WTC11 (cell line): ENCODE measurements around the gene HOXB8. TPM values are rescaled to one million over a fixed set of nuclear protein-coding genes. Genes with fewer than 3 reads are reported as not detected.

Experiments
- ATAC-seq: fragments of 200-7000 bp; cut with Tn5 transposase; 2 replicates; pipeline ENCODE4 v1.10.0; 2021; ENCODE audit warnings: mild to moderate bottlenecking, moderate library complexity
- CTCF ChIA-PET: fragments of 300-600 bp; sonication (Branson Sonifier 250); formaldehyde crosslinking; loops from one replicate; lab custom pipeline; 2021; ENCODE audit warnings: antibody characterized with exemption; lab: Charles Lee
- POLR2A ChIA-PET: fragments of 350-600 bp; sonication (Branson Sonifier 250); formaldehyde crosslinking; loops from one replicate; lab custom pipeline; 2021; ENCODE audit warnings: antibody characterized with exemption; lab: Charles Lee
- DNase-seq: peaks from one replicate; pipeline ENCODE4 v3.0.0; 2021; ENCODE audit warnings: low spot score
- H3K27ac Mint-ChIP-seq: 2 replicates; pipeline ENCODE4 v1.8.0; 2021; ENCODE audit warnings: mixed read lengths
- H3K27me3 Mint-ChIP-seq: 2 replicates; pipeline ENCODE4 v1.8.0; 2021; ENCODE audit warnings: low read depth, mild to moderate bottlenecking, moderate library complexity, mixed read lengths
- H3K36me3 Mint-ChIP-seq: 2 replicates; pipeline ENCODE4 v1.8.0; 2021; ENCODE audit warnings: mixed read lengths
- H3K4me1 Mint-ChIP-seq: 2 replicates; pipeline ENCODE4 v1.8.0; 2022; ENCODE audit warnings: mixed read lengths
- H3K4me3 Mint-ChIP-seq: 2 replicates; pipeline ENCODE4 v1.8.0; 2021; ENCODE audit warnings: mild to moderate bottlenecking, moderate library complexity, mixed read lengths
- H3K9me3 Mint-ChIP-seq: 2 replicates; pipeline ENCODE4 v1.8.0; 2021; ENCODE audit warnings: mixed read lengths
- ESRRA ChIP-seq: sonication (generic); formaldehyde crosslinking; IDR thresholded peaks from 2 replicates; pipeline ENCODE4 v1.8.1; 2022; ENCODE audit warnings: mild to moderate bottlenecking, missing genetic modification reagents, borderline replicate concordance
- ETV6 ChIP-seq: sonication (generic); formaldehyde crosslinking; IDR thresholded peaks from 2 replicates; pipeline ENCODE4 v1.8.1; 2022; ENCODE audit warnings: mild to moderate bottlenecking, missing genetic modification reagents
- FOXP4 ChIP-seq: sonication (generic); formaldehyde crosslinking; IDR thresholded peaks from 2 replicates; pipeline ENCODE4 v1.8.0; 2022; ENCODE audit warnings: mild to moderate bottlenecking, missing genetic modification reagents
- GRHL2 ChIP-seq: fragments of 250-450 bp; sonication (Bioruptor Pico); IDR thresholded peaks from 2 replicates; pipeline ENCODE4 v1.8.0; 2022; ENCODE audit warnings: mild to moderate bottlenecking, moderate library complexity; ENCODE audit not compliant: insufficient replicate concordance, severe bottlenecking
- IRF2 ChIP-seq: sonication (generic); formaldehyde crosslinking; IDR thresholded peaks from 2 replicates; pipeline ENCODE4 v1.8.0; 2022; ENCODE audit warnings: low read depth, missing genetic modification reagents, borderline replicate concordance
- MAX ChIP-seq: sonication (generic); formaldehyde crosslinking; IDR thresholded peaks from 2 replicates; pipeline ENCODE4 v1.8.0; 2022; ENCODE audit warnings: mild to moderate bottlenecking, missing genetic modification reagents
- NR1H2 ChIP-seq: sonication (generic); formaldehyde crosslinking; IDR thresholded peaks from 2 replicates; pipeline ENCODE4 v1.9.0; 2021; ENCODE audit warnings: mild to moderate bottlenecking, moderate library complexity, missing genetic modification reagents
- NR2C2 ChIP-seq: sonication (generic); formaldehyde crosslinking; IDR thresholded peaks from 2 replicates; pipeline ENCODE4 v1.8.0; 2022; ENCODE audit warnings: mild to moderate bottlenecking, missing genetic modification reagents
- STAT6 ChIP-seq: sonication (generic); formaldehyde crosslinking; conservative IDR thresholded peaks from 2 replicates; pipeline ENCODE4 v1.8.1; 2023; ENCODE audit warnings: mild to moderate bottlenecking, low read depth, missing genetic modification reagents, moderate library complexity
- TEAD1 ChIP-seq: sonication (generic); formaldehyde crosslinking; IDR thresholded peaks from 2 replicates; pipeline ENCODE4 v1.8.0; 2022; ENCODE audit warnings: mild to moderate bottlenecking, missing genetic modification reagents
- ZNF317 ChIP-seq: sonication (generic); formaldehyde crosslinking; IDR thresholded peaks from 2 replicates; pipeline ENCODE4 v1.8.1; 2023; ENCODE audit warnings: low read depth, mild to moderate bottlenecking, moderate library complexity, missing genetic modification reagents, borderline replicate concordance
- ZNF512 ChIP-seq: sonication (generic); formaldehyde crosslinking; IDR thresholded peaks from 2 replicates; pipeline ENCODE4 v1.8.1; 2022; ENCODE audit warnings: missing genetic modification reagents, borderline replicate concordance
- ZNF532 ChIP-seq: fragments of 250-450 bp; sonication (Bioruptor Pico); IDR thresholded peaks from 2 replicates; pipeline ENCODE4 v1.9.0; 2021; ENCODE audit warnings: mild to moderate bottlenecking, borderline replicate concordance
- total RNA-seq: library from RNA; stranded (reverse); gene quantifications from 3 replicates; pipeline ENCODE4 v1.2.3, GENCODE V29; 2021

HOXB8 gene
- total RNA-seq, 1 experiment from 2014 or later = not detected

- peaks cover 98% of the 10 kb centered on the region for H3K27me3 Mint-ChIP-seq
- ChIA-PET CTCF (interaction anchor here (0.7 to 2.1 kb wide), 6 partner anchors 11 to 232 kb away, joined by 4 to 9 read pairs (median 5); partner anchors contain the start of gene HOXB13), POLR2A (no interaction called here)
- no peaks in the 10 kb centered on the region for H3K9me3 Mint-ChIP-seq
- TF ChIP-seq ESRRA (CRISPR knock-in tag) = peak; percentile 55; the same call in 1 of the 2 replicates
- no peak for TF ChIP-seq ETV6
- 0 out of 2 replicates have a peak, but pooled peaks have one; percentile 35 for TF ChIP-seq ZNF512 (CRISPR knock-in tag)
- H3K27ac Mint-ChIP-seq = no peak overlapping the region
- ATAC-seq (peak; percentile 56), DNase-seq (peak; percentile 73)
- H3K4me3 Mint-ChIP-seq = peak overlapping the region; percentile 64
- H3K4me1 Mint-ChIP-seq = peaks cover 24% of the 10 kb centered on the region
- H3K36me3 Mint-ChIP-seq = no peaks in the 10 kb centered on the region
Measured at GRCh38 chr17:48647103-48647962, 32.2 kb upstream of the HOXB8 start.

- Mint-ChIP-seq H3K4me1 (peaks cover 29% of the 10 kb centered on the region), H3K36me3 (no peaks in the 10 kb centered on the region), H3K27me3 (peaks cover 99% of the 10 kb centered on the region), H3K27ac (no peak overlapping the region), H3K9me3 (no peaks in the 10 kb centered on the region), H3K4me3 (peak overlapping the region; percentile 64)
- ChIA-PET CTCF (interaction anchor here (0.7 to 1.4 kb wide), 5 partner anchors 10 to 82 kb away, joined by 3 to 5 read pairs (median 4); partner anchors contain the start of gene HOXB13), POLR2A (no interaction called here)
- ATAC-seq = peak; percentile 15
- DNase-seq = peak; percentile 50
- TF ChIP-seq TEAD1 = no peak
- TF ChIP-seq ZNF317 = 0 out of 2 replicates have a peak, but pooled peaks have one; percentile 12
Measured at GRCh38 chr17:48646183-48647102, 31.4 kb upstream of the HOXB8 start.

- POLR2A ChIA-PET = no interaction called here
Measured at GRCh38 chr17:48645639-48646182, 30.6 kb upstream of the HOXB8 start.

More at GRCh38 chr17:48645639-48646182, 30.6 kb upstream of the HOXB8 start:
- CTCF ChIA-PET = interaction anchor here (1.0 kb wide), 2 partner anchors 9 to 26 kb away, joined by 3 to 5 read pairs; no protein-coding TSS in a partner anchor
- ATAC-seq = no peak
- TF ChIP-seq MAX (CRISPR knock-in tag) (no peak), ZNF532 (CRISPR knock-in tag) (no peak), FOXP4 (CRISPR knock-in tag) (no peak), NR2C2 (CRISPR knock-in tag) (no peak), NR1H2 (CRISPR knock-in tag) (no peak), IRF2 (CRISPR knock-in tag) (no peak), GRHL2 (CRISPR knock-in tag) (no peak), STAT6 (CRISPR knock-in tag) (no peak), ESRRA (CRISPR knock-in tag) (no peak)
- Mint-ChIP-seq H3K36me3 (no peaks in the 10 kb centered on the region), H3K4me3 (peak overlapping the region; percentile 64), H3K27me3 (peaks cover 99% of the 10 kb centered on the region; the same call in 1 of the 2 replicates), H3K27ac (no peak overlapping the region), H3K4me1 (peaks cover 32% of the 10 kb centered on the region), H3K9me3 (no peaks in the 10 kb centered on the region)
- no peak for DNase-seq
